Esophagus muscularis mucosa (tissue), 4 donors: ENCODE measurements around the gene ESCO1.

Source experiments
- CTCF ChIP-seq, 3 experiments: fragments of 200-600 bp in 2 of 3; fragments of 450-650 bp in 1 of 3; sonication (generic) in 2 of 3; IDR thresholded peaks; one replicate each; pipeline ENCODE4 v1.5.1; 2017 to 2019; ENCODE audit warnings: antibody characterized with exemption in 3 of 3, mild to moderate bottlenecking in 2 of 3, moderate library complexity in 1 of 3
- EP300 ChIP-seq: sonication (generic); formaldehyde crosslinking; IDR thresholded peaks from one replicate; pipeline ENCODE4 v1.6.1; 2017; ENCODE audit warnings: antibody characterized with exemption
- POLR2A ChIP-seq: fragments of 450-650 bp; IDR thresholded peaks from one replicate; pipeline ENCODE4 v1.6.1; 2017; ENCODE audit warnings: antibody characterized with exemption, moderate library complexity, mild to moderate bottlenecking, low read depth
- POLR2AphosphoS5 ChIP-seq, 2 donors: sonication (generic); formaldehyde crosslinking; IDR thresholded peaks; one replicate each; pipeline ENCODE4 v1.6.1; 2017; ENCODE audit warnings: antibody characterized with exemption in 2 of 2

GRCh38 chr18:21483051-21483450 lies 117.5 kb downstream of the ESCO1 start:
- TF ChIP-seq CTCF (IDR thresholded peaks at IDR 0.05) = no peak
- no peak for TF ChIP-seq EP300
- TF ChIP-seq POLR2A = no peak
- TF ChIP-seq POLR2AphosphoS5 (IDR thresholded peaks at IDR 0.05) = no peak
